Tibial nerve (tissue), 4 donors: Measurements from ENCODE around the gene EID3.

Experiments used
- CTCF ChIP-seq, 5 experiments: fragments of 200-600 bp in 3 of 5; fragments of 450-650 bp in 2 of 5; sonication (generic) in 3 of 5; IDR thresholded peaks; one replicate each; pipeline ENCODE4 v1.5.1; 2016 to 2019; ENCODE audit warnings: antibody characterized with exemption in 5 of 5, mild to moderate bottlenecking in 3 of 5, moderate library complexity in 2 of 5
- EP300 ChIP-seq, 2 donors: sonication (generic); formaldehyde crosslinking; IDR thresholded peaks; one replicate each; pipeline ENCODE4 v1.6.1; 2017; ENCODE audit warnings: antibody characterized with exemption in 2 of 2, mild to moderate bottlenecking in 1 of 2
- POLR2A ChIP-seq, 2 donors: fragments of 450-650 bp; IDR thresholded peaks; one replicate each; pipeline ENCODE4 v1.6.1; 2017; ENCODE audit warnings: antibody characterized with exemption in 2 of 2, mild to moderate bottlenecking in 2 of 2, moderate library complexity in 2 of 2

DNA sequence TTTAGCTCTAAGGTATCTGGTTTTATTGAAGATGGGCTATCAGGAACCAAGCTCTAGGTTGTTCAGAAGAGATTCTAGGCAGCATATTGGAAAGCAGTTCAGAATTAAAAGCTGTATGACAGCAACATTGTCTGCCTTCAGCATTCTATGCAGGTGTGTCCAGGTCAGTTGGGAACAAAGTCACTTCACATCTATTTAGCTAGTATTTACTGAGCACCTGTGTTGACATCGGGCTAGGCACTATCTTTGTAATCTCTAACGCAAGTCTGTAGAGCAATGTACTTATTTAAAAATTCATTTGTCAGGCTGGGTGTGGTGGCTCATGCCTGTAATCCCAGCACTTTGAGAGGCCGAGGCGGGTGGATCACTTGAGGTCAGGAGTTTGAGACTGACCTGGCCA, 6.8 kb upstream of the EID3 start:
- no peak for TF ChIP-seq CTCF (IDR thresholded peaks at IDR 0.05)
- TF ChIP-seq EP300 (IDR thresholded peaks at IDR 0.05): no peak
- TF ChIP-seq POLR2A (IDR thresholded peaks at IDR 0.05): no peak
